ENCODE data around the gene LSS. TPM values are rescaled to one million over a fixed set of nuclear protein-coding genes. Genes with fewer than 3 reads are reported as not detected.

Gene LSS
- total and polyA plus RNA-seq, 2 of the 4 experiments (the other 2 are of a cell fraction): 43.4 to 58.1 TPM

GRCh38 chr21:46243960-46244361 is 15.4 kb upstream of the LSS start:
- Histone ChIP-seq H3K27ac (ENCODE audit: insufficient read depth, low read length) (no peak overlapping the region), H2AFZ (replicated peaks; ENCODE audit: low read length, poor library complexity) (no peak overlapping the region), H3K56ac (ENCODE audit: extremely low read depth, insufficient read depth, low read length) (no peak overlapping the region), H3K4me1 (ENCODE audit: control insufficient read depth, insufficient read depth, low read length) (no peaks in the 10 kb centered on the region; the same call in 1 of the 2 replicates), H4K8ac (ENCODE audit: low read depth in 2 of 2, low read length in 2 of 2) (no peak overlapping the region), H3K9me1 (ENCODE audit: insufficient read depth, low read length) (peaks cover 23% of the 10 kb centered on the region), H3K27me3 (ENCODE audit: control insufficient read depth, insufficient read depth, low read length) (no peaks in the 10 kb centered on the region), H2BK15ac (ENCODE audit: low read depth, low read length) (no peak overlapping the region), H2BK5ac (ENCODE audit: low read depth, low read length, poor library complexity, severe bottlenecking) (no peak overlapping the region), H4K5ac (ENCODE audit: low read depth, low read length) (no peak overlapping the region), H3K79me1 (ENCODE audit: low read depth in 1 of 2, low read length in 2 of 2) (peaks cover 7 to 26% of the 10 kb centered on the region in 2 experiments; a peak in 3 of 4 replicates), H3K18ac (ENCODE audit: low read depth, low read length) (no peak overlapping the region), H2AK9ac (replicated peaks; ENCODE audit: low read depth, low read length, poor library complexity) (no peak overlapping the region), H3K9me3 (ENCODE audit: control insufficient read depth, insufficient read depth, low read length) (no peaks in the 10 kb centered on the region), H3K36me3 (ENCODE audit: control insufficient read depth, insufficient read depth, low read length) (peaks cover 71% of the 10 kb centered on the region), H3K4me2 (ENCODE audit: low read depth, low read length) (no peak overlapping the region), H3K9ac (ENCODE audit: low read depth, low read length) (no peak overlapping the region), H4K20me1 (ENCODE audit: insufficient read depth, low read length) (peaks cover 6% of the 10 kb centered on the region), H2BK20ac (ENCODE audit: low read depth, low read length) (no peak overlapping the region), H3K23ac (ENCODE audit: low read depth, low read length) (no peak overlapping the region), H2AK5ac (ENCODE audit: low read depth, low read length) (no peak overlapping the region), H3K14ac (replicated peaks; ENCODE audit: low read depth, low read length) (no peak overlapping the region), H3K4ac (ENCODE audit: low read depth, low read length) (no peak overlapping the region), H3K4me3 (ENCODE audit: insufficient read depth, low read depth, low read length) (no peak overlapping the region), H4K91ac (ENCODE audit: insufficient read depth, low read depth, low read length) (no peak overlapping the region), H2BK120ac (ENCODE audit: low read depth, low read length) (no peak overlapping the region)
- CTCF ChIA-PET: no interaction called here
- POLR2A ChIA-PET (ENCODE audit: unreplicated experiment): no interaction called here
- dilution Hi-C loops (cut with HindIII; ENCODE audit: low sequenced_read_pairs, unreplicated experiment) (no loop called here), intact Hi-C loops (cut with micrococcal nuclease) (loop anchor here (5.0 kb wide), 1 partner anchor 38 kb away; no protein-coding TSS in a partner anchor), in situ Hi-C loops (cut with MboI; ENCODE audit: low sequenced_read_pairs) (no loop called here)
- WGBS, 2 experiments (ENCODE audit: extremely low coverage in 2 of 2, insufficient read length in 1 of 2): 90% methylated on average over 2 of the region's 3 CpGs; no CpG with 5 or more reads in 1 of the 2 experiments
- no peak for DNase-seq
- no peak for TF ChIP-seq CEBPB (IDR thresholded peaks at IDR 0.05; ENCODE audit: low read depth, low read length)
- TF ChIP-seq MAZ (IDR thresholded peaks at IDR 0.05; ENCODE audit: borderline replicate concordance, low read depth, low read length): no peak
- TF ChIP-seq MXI1 (IDR thresholded peaks at IDR 0.05; ENCODE audit: borderline replicate concordance, low read depth, low read length): no peak
- no peak for TF ChIP-seq ELK1 (IDR thresholded peaks at IDR 0.05; ENCODE audit: borderline replicate concordance, low read depth, low read length)
- TF ChIP-seq POLR2A (IDR thresholded peaks at IDR 0.05; ENCODE audit: low read depth, low read length): no peak
- no peak for TF ChIP-seq USF2 (IDR thresholded peaks at IDR 0.05; ENCODE audit: low read depth, low read length)
- TF ChIP-seq CHD1 (IDR thresholded peaks at IDR 0.05; ENCODE audit: low read depth, low read length): no peak
- no peak for TF ChIP-seq NFE2L2 (IDR thresholded peaks at IDR 0.05; ENCODE audit: low read depth, low read length)
- TF ChIP-seq RAD21 (IDR thresholded peaks at IDR 0.05; ENCODE audit: low read length): no peak
- TF ChIP-seq MAFK (IDR thresholded peaks at IDR 0.05; ENCODE audit: low read depth, low read length): no peak
- TF ChIP-seq FOS (IDR thresholded peaks at IDR 0.05; ENCODE audit: low read depth, low read length): no peak
- TF ChIP-seq RCOR1 (IDR thresholded peaks at IDR 0.05; ENCODE audit: insufficient replicate concordance, low read length): no peak
- no peak for TF ChIP-seq SMC3 (IDR thresholded peaks at IDR 0.05; ENCODE audit: low read depth, low read length)
- TF ChIP-seq RFX5 (IDR thresholded peaks at IDR 0.05; ENCODE audit: low read depth, low read length): no peak
- no peak for TF ChIP-seq BHLHE40 (IDR thresholded peaks at IDR 0.05; ENCODE audit: low read depth, low read length)
- no peak for TF ChIP-seq CTCF (conservative IDR thresholded peaks at IDR 0.05; ENCODE audit: low read depth, low read length)
- no peak for ATAC-seq (ENCODE audit: low read depth)
- BruUV-seq (replicated peaks): no TSS peak
